Stimulated activated CD8-positive, alpha-beta memory T cell treated with anti-CD3 and anti-CD28 coated beads, Interleukin-12 subunit alpha, Interleukin-12 subunit beta, amount 100 ng/mL, for 1 hour (primary cell): ENCODE measurements around the gene SOX2.

Source experiments
- DNase-seq: peaks from one replicate; pipeline ENCODE4 v3.0.0-alpha.2; 2020; ENCODE audit warnings: low read depth

Gene SOX2

GRCh38 chr3:181722766-181723425, 11.2 kb downstream of the SOX2 start:
- DNase-seq, result no peak

- no peak for DNase-seq
Measured at GRCh38 chr3:181723625-181724191, 12.0 kb downstream of the SOX2 start.

- no peak for DNase-seq
Measured at GRCh38 chr3:181724192-181724965, 12.7 kb downstream of the SOX2 start.

- DNase-seq, result no peak
Measured at GRCh38 chr3:181725131-181725731, 13.5 kb downstream of the SOX2 start.

- DNase-seq, result no peak
Measured at GRCh38 chr3:181725830-181726229, 14.1 kb downstream of the SOX2 start.

- no peak for DNase-seq
Measured at GRCh38 chr3:181726351-181727330, 14.9 kb downstream of the SOX2 start.

- no peak for DNase-seq
Measured at GRCh38 chr3:181727341-181728032, 15.8 kb downstream of the SOX2 start.

- no peak for DNase-seq
Measured at GRCh38 chr3:181728470-181729340, 17.0 kb downstream of the SOX2 start.

GRCh38 chr3:181729341-181729869, 17.7 kb downstream of the SOX2 start:
- no peak for DNase-seq

- DNase-seq, result no peak
Measured at GRCh38 chr3:181730316-181730715, 18.6 kb downstream of the SOX2 start.

- no peak for DNase-seq
Measured at GRCh38 chr3:181730934-181731333, 19.2 kb downstream of the SOX2 start.

- no peak for DNase-seq
Measured at GRCh38 chr3:181735911-181736310, 24.2 kb downstream of the SOX2 start.

- no peak for DNase-seq
Measured at GRCh38 chr3:181738551-181738950, 26.8 kb downstream of the SOX2 start.

GRCh38 chr3:181739628-181740027, 27.9 kb downstream of the SOX2 start:
- no peak for DNase-seq

- no peak for DNase-seq
Measured at GRCh38 chr3:181741417-181741816, 29.7 kb downstream of the SOX2 start.

- no peak for DNase-seq
Measured at GRCh38 chr3:181752202-181752671, 40.5 kb downstream of the SOX2 start.

GRCh38 chr3:181753391-181753790, 41.7 kb downstream of the SOX2 start:
- DNase-seq, result no peak

GRCh38 chr3:181755959-181756358, 44.2 kb downstream of the SOX2 start:
- no peak for DNase-seq

- no peak for DNase-seq
Measured at GRCh38 chr3:181756645-181757297, 45.0 kb downstream of the SOX2 start.
